ENCODE results near the gene SLIT3. TPM values are rescaled to one million over a fixed set of nuclear protein-coding genes. Genes with fewer than 3 reads are reported as not detected.

SLIT3 gene
- total and polyA plus RNA-seq, 4 donors, result 18.1 to 22.5 (median 19.5) TPM

- Histone ChIP-seq H3K36me3 (ENCODE audit: control insufficient read depth, insufficient read depth, low read length) (no peaks in the 10 kb centered on the region), H3K27me3 (ENCODE audit: control insufficient read depth, insufficient read depth, low read length) (peaks cover 4% of the 10 kb centered on the region), H3K4me3 (ENCODE audit: low read depth, low read length) (no peak overlapping the region), H3K27ac (ENCODE audit: low read depth, low read length) (peak overlapping the region; percentile 44), H3K9me3 (ENCODE audit: control insufficient read depth, insufficient read depth, low read length) (no peaks in the 10 kb centered on the region), H3K4me1 (ENCODE audit: control insufficient read depth, insufficient read depth, low read length) (peaks cover 20% of the 10 kb centered on the region)
- 25% methylated on average over 5 of the region's 7 CpGs for WGBS (ENCODE audit: insufficient coverage)
- DNase-seq (ENCODE audit: low read depth in 4 of 6, low spot score in 6 of 6), result peak in 3 of 6 donors; percentile 66 to 86 (median 86)
These were observed 474.7 kb downstream of the SLIT3 start for GRCh38 chr5:168826246-168826725.

DNA sequence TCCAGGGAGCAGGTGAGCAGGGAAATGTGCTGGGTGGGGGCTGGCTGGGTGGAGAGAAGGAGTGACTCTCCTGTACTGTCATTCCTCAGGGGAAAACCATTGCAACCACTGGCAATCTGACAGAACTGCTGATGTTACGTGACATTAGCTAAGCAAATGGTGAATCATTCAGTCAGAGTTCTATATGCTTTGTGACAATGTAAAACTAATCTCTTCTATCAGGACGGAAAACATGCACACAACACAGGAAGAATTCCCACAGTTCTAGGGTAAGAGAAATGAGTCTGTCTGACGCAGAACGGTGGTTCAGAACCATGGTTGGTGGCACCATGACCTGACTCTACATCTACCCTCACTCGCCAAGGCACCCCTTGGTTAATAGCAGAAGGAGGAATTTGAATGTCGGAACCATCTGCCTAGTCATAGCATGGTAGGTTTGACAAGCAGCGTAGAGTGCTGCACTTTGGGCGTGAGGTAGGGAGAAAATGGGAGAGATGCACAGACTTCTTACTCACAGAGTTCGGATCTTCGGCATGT, 478.1 kb downstream of the SLIT3 start:
- 99% methylated on average over 6 of the region's 10 CpGs for WGBS (ENCODE audit: insufficient coverage)
- peaks cover 36% of the 10 kb centered on the region for H3K4me1 ChIP-seq (ENCODE audit: control insufficient read depth, insufficient read depth, low read length)

DNA sequence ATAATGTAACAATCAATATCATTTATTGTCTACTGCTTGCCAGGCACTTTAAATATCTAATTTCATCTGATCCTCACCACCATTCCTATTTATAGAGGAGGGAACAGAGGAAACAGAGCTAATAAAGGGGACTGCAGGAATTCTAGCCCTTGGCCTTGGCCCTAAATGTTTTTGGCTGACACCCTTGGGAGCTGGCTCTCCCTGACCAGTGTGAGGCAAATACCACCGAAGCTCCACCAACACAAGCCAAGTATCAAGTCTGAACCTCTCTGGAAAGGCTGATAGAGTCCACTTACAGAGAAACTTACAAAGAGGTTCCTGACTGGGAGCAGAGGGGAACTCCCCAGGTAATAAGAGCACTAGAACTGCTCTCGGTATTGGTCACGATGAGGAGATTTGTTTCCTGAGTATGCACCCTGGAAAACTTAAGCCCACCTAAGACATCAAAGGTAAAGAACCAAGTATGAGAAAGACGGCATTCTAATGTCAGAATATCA, 478.6 kb downstream of the SLIT3 start:
- Histone ChIP-seq H3K27me3 (ENCODE audit: control insufficient read depth, insufficient read depth, low read length) (peaks cover 3% of the 10 kb centered on the region), H3K4me3 (ENCODE audit: low read depth, low read length) (no peak overlapping the region), H3K27ac (ENCODE audit: low read depth, low read length) (no peak overlapping the region), H3K36me3 (ENCODE audit: control insufficient read depth, insufficient read depth, low read length) (no peaks in the 10 kb centered on the region), H3K4me1 (ENCODE audit: control insufficient read depth, insufficient read depth, low read length) (peaks cover 37% of the 10 kb centered on the region), H3K9me3 (ENCODE audit: control insufficient read depth, insufficient read depth, low read length) (no peaks in the 10 kb centered on the region)
- WGBS (ENCODE audit: insufficient coverage), result 60% methylated on average over 1 of the region's 4 CpGs
- DNase-seq (ENCODE audit: low read depth in 4 of 6, low spot score in 6 of 6), result no peak

More for the DNA sequence above, 478.1 kb downstream of the SLIT3 start:
- Histone ChIP-seq H3K4me3 (ENCODE audit: low read depth, low read length) (no peak overlapping the region), H3K36me3 (ENCODE audit: control insufficient read depth, insufficient read depth, low read length) (no peaks in the 10 kb centered on the region), H3K9me3 (ENCODE audit: control insufficient read depth, insufficient read depth, low read length) (no peaks in the 10 kb centered on the region), H3K27ac (ENCODE audit: low read depth, low read length) (no peak overlapping the region), H3K27me3 (ENCODE audit: control insufficient read depth, insufficient read depth, low read length) (peaks cover 3% of the 10 kb centered on the region)
- no peak for DNase-seq (ENCODE audit: low read depth in 4 of 6, low spot score in 6 of 6)

DNA sequence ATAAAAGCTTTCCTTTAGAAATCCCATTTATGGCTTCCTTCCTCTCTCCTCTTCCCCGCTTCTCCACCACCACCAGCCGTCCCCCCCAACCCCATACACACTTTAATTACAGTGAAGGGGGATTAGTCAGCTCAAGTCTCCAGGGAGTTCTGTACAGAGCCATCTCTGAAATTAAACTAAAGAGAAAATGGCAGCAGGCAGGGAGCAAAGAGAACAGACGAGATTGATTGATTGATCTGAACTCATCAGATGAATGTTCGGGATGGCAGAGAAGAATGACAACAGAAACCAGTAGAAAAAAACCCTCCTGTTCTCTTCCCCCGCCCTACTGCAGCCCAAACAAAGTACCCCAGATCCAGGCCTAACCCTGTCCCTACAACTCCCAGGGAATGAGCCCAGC, 480.1 kb downstream of the SLIT3 start:
- DNase-seq (ENCODE audit: low read depth in 4 of 6, low spot score in 6 of 6), result no peak

DNA sequence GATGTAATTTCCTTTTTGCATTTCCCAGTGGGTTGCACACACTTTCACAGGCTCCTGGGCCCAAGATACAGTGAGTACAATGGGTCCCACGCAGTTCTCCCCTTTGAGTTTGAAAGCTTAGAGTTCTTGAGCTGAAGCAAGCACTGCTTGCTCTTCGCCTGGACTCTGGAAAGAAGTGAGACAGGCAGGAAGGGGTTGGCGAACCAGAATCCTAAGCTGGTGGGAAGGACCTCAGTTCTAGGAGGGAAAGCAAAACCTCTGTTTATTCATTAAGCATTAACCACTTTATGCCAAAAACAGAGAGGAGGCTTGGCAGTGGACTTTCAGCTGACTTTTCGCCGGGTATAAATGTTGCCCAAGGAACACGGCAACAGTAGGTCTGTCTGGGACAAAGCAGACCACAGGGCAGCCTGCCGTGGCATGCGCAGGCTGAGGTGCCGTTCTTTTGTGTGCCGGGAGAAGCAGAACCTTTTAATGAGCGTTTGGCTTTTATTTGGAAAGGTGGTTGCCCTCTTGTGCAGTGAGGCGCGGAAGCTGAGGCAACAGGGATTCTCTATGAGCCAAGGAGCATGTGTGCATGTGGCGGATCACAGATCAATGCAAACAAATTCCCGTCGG, 481.8 kb downstream of the SLIT3 start:
- Histone ChIP-seq H3K27ac (ENCODE audit: low read depth, low read length) (peak overlapping the region; percentile 12), H3K4me1 (ENCODE audit: control insufficient read depth, insufficient read depth, low read length) (peaks cover 26% of the 10 kb centered on the region), H3K27me3 (ENCODE audit: control insufficient read depth, insufficient read depth, low read length) (peaks cover 3% of the 10 kb centered on the region), H3K36me3 (ENCODE audit: control insufficient read depth, insufficient read depth, low read length) (no peaks in the 10 kb centered on the region), H3K9me3 (ENCODE audit: control insufficient read depth, insufficient read depth, low read length) (no peaks in the 10 kb centered on the region), H3K4me3 (ENCODE audit: low read depth, low read length) (no peak overlapping the region)
- peak in 3 of 6 donors; percentile 37 to 53 (median 52) for DNase-seq (ENCODE audit: low read depth in 4 of 6, low spot score in 6 of 6)
- 40% methylated on average over 14 of the region's 16 CpGs for WGBS (ENCODE audit: insufficient coverage)

More for the DNA sequence above, 480.1 kb downstream of the SLIT3 start:
- Histone ChIP-seq H3K27me3 (ENCODE audit: control insufficient read depth, insufficient read depth, low read length) (peaks cover 3% of the 10 kb centered on the region), H3K36me3 (ENCODE audit: control insufficient read depth, insufficient read depth, low read length) (no peaks in the 10 kb centered on the region), H3K4me1 (ENCODE audit: control insufficient read depth, insufficient read depth, low read length) (peaks cover 26% of the 10 kb centered on the region), H3K4me3 (ENCODE audit: low read depth, low read length) (no peak overlapping the region), H3K9me3 (ENCODE audit: control insufficient read depth, insufficient read depth, low read length) (no peaks in the 10 kb centered on the region), H3K27ac (ENCODE audit: low read depth, low read length) (no peak overlapping the region)
- no CpG with 5 or more reads among the region's 5 CpGs for WGBS (ENCODE audit: insufficient coverage)

DNA sequence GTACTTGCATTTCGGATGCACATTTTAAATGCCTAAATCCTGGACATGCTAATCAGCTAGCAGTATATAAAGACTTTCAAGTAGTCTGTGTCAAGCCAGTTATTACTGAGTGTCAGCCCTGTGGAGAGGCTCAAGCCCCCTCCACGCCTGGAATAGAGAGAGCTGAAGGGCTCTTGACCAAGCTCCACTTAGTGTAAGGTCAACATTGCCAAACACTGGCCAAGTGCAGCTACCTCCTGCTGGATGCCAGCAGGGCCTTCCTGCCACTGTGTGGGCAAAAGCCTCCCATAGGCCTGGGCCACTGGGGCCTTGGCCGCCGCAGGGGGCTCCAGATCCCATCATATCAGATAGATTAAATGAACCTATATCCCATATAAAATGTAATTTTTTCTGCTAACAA, 482.4 kb downstream of the SLIT3 start:
- 82% methylated on average over 2 of the region's 4 CpGs for WGBS (ENCODE audit: insufficient coverage)
- Histone ChIP-seq H3K4me1 (ENCODE audit: control insufficient read depth, insufficient read depth, low read length) (peaks cover 26% of the 10 kb centered on the region), H3K9me3 (ENCODE audit: control insufficient read depth, insufficient read depth, low read length) (no peaks in the 10 kb centered on the region), H3K4me3 (ENCODE audit: low read depth, low read length) (no peak overlapping the region), H3K27ac (ENCODE audit: low read depth, low read length) (no peak overlapping the region), H3K27me3 (ENCODE audit: control insufficient read depth, insufficient read depth, low read length) (peaks cover 3% of the 10 kb centered on the region), H3K36me3 (ENCODE audit: control insufficient read depth, insufficient read depth, low read length) (no peaks in the 10 kb centered on the region)
- no peak for DNase-seq (ENCODE audit: low read depth in 4 of 6, low spot score in 6 of 6)

DNA sequence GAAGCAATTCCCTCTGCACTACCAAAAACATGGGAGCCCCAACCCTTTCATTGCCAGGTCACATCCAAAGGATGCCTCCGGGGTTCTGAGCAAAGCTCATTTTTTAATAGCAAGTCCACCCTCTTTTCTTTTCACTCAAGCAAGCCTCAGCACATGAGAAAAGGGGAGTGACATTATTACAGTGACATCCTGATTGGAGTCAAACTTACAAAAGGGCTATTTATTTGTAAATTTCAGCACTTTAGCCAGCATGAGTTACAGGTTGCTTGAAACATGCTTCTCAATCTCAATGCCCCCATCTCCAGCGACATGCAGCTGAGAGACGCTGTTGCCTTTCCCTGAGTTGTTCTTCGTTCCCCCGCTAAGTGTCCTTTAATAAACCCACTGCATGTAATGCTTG, 483.3 kb downstream of the SLIT3 start:
- peaks cover 26% of the 10 kb centered on the region for H3K4me1 ChIP-seq (ENCODE audit: control insufficient read depth, insufficient read depth, low read length)
- H3K27me3 ChIP-seq (ENCODE audit: control insufficient read depth, insufficient read depth, low read length), result peaks cover 3% of the 10 kb centered on the region
- no peaks in the 10 kb centered on the region for H3K9me3 ChIP-seq (ENCODE audit: control insufficient read depth, insufficient read depth, low read length)
- H3K36me3 ChIP-seq (ENCODE audit: control insufficient read depth, insufficient read depth, low read length), result no peaks in the 10 kb centered on the region
- 47% methylated on average over 3 of the region's 5 CpGs for WGBS (ENCODE audit: insufficient coverage)
- no peak overlapping the region for H3K4me3 ChIP-seq (ENCODE audit: low read depth, low read length)
- no peak overlapping the region for H3K27ac ChIP-seq (ENCODE audit: low read depth, low read length)
- no peak for DNase-seq (ENCODE audit: low read depth in 4 of 6, low spot score in 6 of 6)

DNA sequence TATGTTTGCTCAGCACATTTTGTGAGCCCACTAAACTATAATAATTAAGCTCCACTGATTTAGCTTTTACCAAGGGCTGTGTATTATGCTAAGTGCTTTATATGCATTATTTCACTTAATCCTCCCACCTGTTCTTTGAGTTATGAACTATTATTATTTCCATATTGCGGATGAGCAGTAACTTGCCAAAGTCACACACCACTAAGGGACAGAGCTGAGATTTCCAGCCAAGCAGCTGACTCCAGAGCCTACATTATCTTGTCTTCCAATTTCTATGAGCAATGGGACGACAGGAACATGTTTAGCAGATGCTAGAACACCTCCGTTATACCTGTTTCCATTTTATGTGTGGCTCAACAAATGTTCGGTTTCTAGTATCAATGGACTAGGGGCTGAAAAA, 484.3 kb downstream of the SLIT3 start:
- no peak for DNase-seq (ENCODE audit: low read depth in 4 of 6, low spot score in 6 of 6)
- no peaks in the 10 kb centered on the region for H3K36me3 ChIP-seq (ENCODE audit: control insufficient read depth, insufficient read depth, low read length)
- no peaks in the 10 kb centered on the region for H3K9me3 ChIP-seq (ENCODE audit: control insufficient read depth, insufficient read depth, low read length)
- H3K4me1 ChIP-seq (ENCODE audit: control insufficient read depth, insufficient read depth, low read length), result peaks cover 23% of the 10 kb centered on the region
- no peak overlapping the region for H3K27ac ChIP-seq (ENCODE audit: low read depth, low read length)
- H3K4me3 ChIP-seq (ENCODE audit: low read depth, low read length), result no peak overlapping the region
- peaks cover 3% of the 10 kb centered on the region for H3K27me3 ChIP-seq (ENCODE audit: control insufficient read depth, insufficient read depth, low read length)
- 63% methylated on average over 1 of the region's 4 CpGs for WGBS (ENCODE audit: insufficient coverage)

DNA sequence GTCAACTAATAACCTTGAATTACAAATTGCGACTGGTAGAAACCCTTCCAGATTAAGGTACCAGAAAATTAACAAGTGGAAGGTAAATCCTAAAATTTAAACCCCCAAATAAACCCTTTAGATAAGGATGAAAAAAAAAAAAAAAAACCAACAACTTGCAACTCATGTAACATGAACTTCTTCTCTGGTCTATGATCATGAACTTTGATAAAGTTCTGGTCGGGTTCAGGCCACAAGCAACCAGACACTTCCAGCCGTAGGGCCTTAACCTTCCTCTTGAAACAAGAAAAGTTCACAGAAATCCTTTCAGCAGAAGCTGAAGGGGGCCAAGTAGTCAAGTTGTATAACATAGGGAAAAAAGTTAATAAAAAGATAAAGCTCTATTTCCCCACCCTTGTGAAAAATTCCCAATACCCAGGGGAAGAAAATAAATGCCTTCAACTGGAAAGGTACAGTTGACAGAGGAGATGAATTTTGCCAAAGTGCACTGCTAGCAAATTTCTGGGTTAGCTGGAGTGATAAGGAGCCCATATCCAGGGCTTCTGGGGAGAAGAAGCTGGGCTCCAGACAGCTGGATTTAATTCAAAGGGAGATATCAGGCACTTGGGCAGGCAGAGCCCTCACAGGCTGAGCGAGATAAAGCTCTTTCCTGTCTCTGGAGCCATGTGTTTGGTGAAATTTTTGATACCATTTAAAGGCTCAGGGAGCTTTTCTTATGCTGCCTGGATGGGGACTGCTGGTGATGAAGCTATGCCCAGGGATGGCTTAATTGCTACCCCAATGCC, 487.6 kb downstream of the SLIT3 start:
- Histone ChIP-seq H3K27me3 (ENCODE audit: control insufficient read depth, insufficient read depth, low read length) (peaks cover 2% of the 10 kb centered on the region), H3K4me1 (ENCODE audit: control insufficient read depth, insufficient read depth, low read length) (peaks cover 7% of the 10 kb centered on the region), H3K27ac (ENCODE audit: low read depth, low read length) (no peak overlapping the region), H3K36me3 (ENCODE audit: control insufficient read depth, insufficient read depth, low read length) (no peaks in the 10 kb centered on the region), H3K4me3 (ENCODE audit: low read depth, low read length) (no peak overlapping the region), H3K9me3 (ENCODE audit: control insufficient read depth, insufficient read depth, low read length) (no peaks in the 10 kb centered on the region)
- DNase-seq (ENCODE audit: low read depth in 4 of 6, low spot score in 6 of 6), result no peak
- WGBS (ENCODE audit: insufficient coverage), result 100% methylated on average over 1 of the region's 4 CpGs
